ENCODE measurements around the gene CYSTM1.

Gene CYSTM1

GRCh38 chr5:140174465-140175366 lies at the start of gene CYSTM1:
Gene CYSTM1, plus strand, starts transcription at chr5:140175188. Its CDS starts 19,278 bp downstream, at chr5:140194466.
- peak; percentile 92 for DNase-seq

GRCh38 chr5:140125637-140126036 lies 49.4 kb upstream of the CYSTM1 start, which contains the start of gene IGIP:
Gene IGIP, plus strand, starts transcription at chr5:140125937. Its CDS starts 2,540 bp downstream, at chr5:140128477.
- DNase-seq, result no peak

GRCh38 chr5:140126315-140127012 lies 48.5 kb upstream of the CYSTM1 start:
- DNase-seq, result no peak

GRCh38 chr5:140128376-140128775 lies 46.6 kb upstream of the CYSTM1 start:
- no peak for DNase-seq

- DNase-seq, result no peak
Observed at GRCh38 chr5:140130949-140131733, 43.8 kb upstream of the CYSTM1 start.

GRCh38 chr5:140131967-140132409 lies 43.0 kb upstream of the CYSTM1 start:
- no peak for DNase-seq

GRCh38 chr5:140133514-140134167 lies 41.3 kb upstream of the CYSTM1 start:
- no peak for DNase-seq

GRCh38 chr5:140134277-140134935 lies 40.6 kb upstream of the CYSTM1 start:
- no peak for DNase-seq

GRCh38 chr5:140135127-140135526 lies 39.9 kb upstream of the CYSTM1 start:
- DNase-seq, result no peak

- no peak for DNase-seq
Observed at GRCh38 chr5:140136624-140137023, 38.4 kb upstream of the CYSTM1 start.

- no peak for DNase-seq
Observed at GRCh38 chr5:140140435-140140834, 34.6 kb upstream of the CYSTM1 start.

- no peak for DNase-seq
Observed at GRCh38 chr5:140141241-140141640, 33.7 kb upstream of the CYSTM1 start.

- no peak for DNase-seq
Observed at GRCh38 chr5:140142246-140142645, 32.7 kb upstream of the CYSTM1 start.

GRCh38 chr5:140142856-140143255 lies 32.1 kb upstream of the CYSTM1 start:
- no peak for DNase-seq

GRCh38 chr5:140143521-140144258 lies 31.3 kb upstream of the CYSTM1 start:
- no peak for DNase-seq

- DNase-seq, result no peak
Observed at GRCh38 chr5:140145256-140145655, 29.7 kb upstream of the CYSTM1 start.

- peak; percentile 30 for DNase-seq
Observed at GRCh38 chr5:140145818-140146522, 29.0 kb upstream of the CYSTM1 start.

GRCh38 chr5:140146523-140146842 lies 28.5 kb upstream of the CYSTM1 start:
- DNase-seq, result no peak

- DNase-seq, result no peak
Observed at GRCh38 chr5:140147460-140147859, 27.5 kb upstream of the CYSTM1 start.

GRCh38 chr5:140148508-140148907 lies 26.5 kb upstream of the CYSTM1 start:
- no peak for DNase-seq

- DNase-seq, result no peak
Observed at GRCh38 chr5:140150201-140150600, 24.8 kb upstream of the CYSTM1 start.
